ENCODE measurements around the gene SUSD4.

GRCh38 chr1:223285452-223285851, 78.5 kb downstream of the SUSD4 start:
- TF ChIP-seq POLR2A (IDR thresholded peaks at IDR 0.05; ENCODE audit: low read depth): no peak
- TF ChIP-seq CTCF (IDR thresholded peaks at IDR 0.05): no peak
- no peak for TF ChIP-seq EP300 (IDR thresholded peaks at IDR 0.05)
- TF ChIP-seq POLR2AphosphoS5 (IDR thresholded peaks at IDR 0.05): no peak
